GM21390 (cell line): ENCODE data around the gene TUBGCP3.
"Not testable (repeated sequence)": the region's sequence is repeated elsewhere in the genome, so short reads cannot be mapped to it uniquely, and the experiment has no call there.

Experiments used
- ATAC-seq: cut with Tn5 transposase; IDR thresholded peaks from one replicate; pipeline ENCODE4 v1.9.1; 2021; ENCODE audit not compliant: unreplicated experiment

TUBGCP3 gene

GRCh38 chr13:112486386-112487126, 101.4 kb downstream of the TUBGCP3 start:
- no peak for ATAC-seq

- not testable (repeated sequence) for ATAC-seq
These were observed 102.1 kb downstream of the TUBGCP3 start for GRCh38 chr13:112485814-112486213.

- no peak for ATAC-seq
These were observed 104.7 kb downstream of the TUBGCP3 start for GRCh38 chr13:112483299-112483698.

- ATAC-seq: no peak
These were observed 106.5 kb downstream of the TUBGCP3 start for GRCh38 chr13:112481458-112481857.

GRCh38 chr13:112479389-112479788, 108.6 kb downstream of the TUBGCP3 start:
- no peak for ATAC-seq

GRCh38 chr13:112477070-112477619, 110.8 kb downstream of the TUBGCP3 start:
- ATAC-seq: no peak

- no peak for ATAC-seq
These were observed 112.1 kb downstream of the TUBGCP3 start for GRCh38 chr13:112475889-112476288.

GRCh38 chr13:112474869-112475268, 113.1 kb downstream of the TUBGCP3 start:
- no peak for ATAC-seq

GRCh38 chr13:112473818-112474217, 114.1 kb downstream of the TUBGCP3 start:
- no peak for ATAC-seq

- ATAC-seq: no peak
These were observed 118.7 kb downstream of the TUBGCP3 start for GRCh38 chr13:112469071-112469745.

GRCh38 chr13:112468069-112468468, 119.9 kb downstream of the TUBGCP3 start:
- no peak for ATAC-seq

GRCh38 chr13:112467236-112467635, 120.7 kb downstream of the TUBGCP3 start:
- no peak for ATAC-seq

GRCh38 chr13:112466132-112467058, 121.6 kb downstream of the TUBGCP3 start:
- ATAC-seq: no peak

- ATAC-seq: no peak
These were observed 122.5 kb downstream of the TUBGCP3 start for GRCh38 chr13:112465251-112466131.

GRCh38 chr13:112464720-112465119, 123.2 kb downstream of the TUBGCP3 start:
- no peak for ATAC-seq

- no peak for ATAC-seq
These were observed 125.5 kb downstream of the TUBGCP3 start for GRCh38 chr13:112462408-112462807.

GRCh38 chr13:112457485-112457884, 130.5 kb downstream of the TUBGCP3 start:
- no peak for ATAC-seq

GRCh38 chr13:112457081-112457480, 130.9 kb downstream of the TUBGCP3 start:
- ATAC-seq: no peak

- no peak for ATAC-seq
These were observed 131.6 kb downstream of the TUBGCP3 start for GRCh38 chr13:112456138-112457056.
